K562 (cell line): ENCODE measurements around the gene NPTXR. TPM values are rescaled to one million over a fixed set of nuclear protein-coding genes. Genes with fewer than 3 reads are reported as not detected.

Source experiments
- ATAC-seq: fragments of 200-7000 bp; cut with Tn5 transposase; 3 replicates; pipeline ENCODE4 v1.9.1; 2020; ENCODE audit warnings: moderate library complexity
- BruUV-seq: library from RNA; stranded (reverse); fragments of 400-500 nt; replicated peaks from 2 replicates; lab custom pipeline; 2021; lab: Mats Ljungman, UMichigan
- CTCF ChIA-PET: fragments of 300-600 bp; formaldehyde crosslinking; extraction: SDS; loops from one replicate; lab custom pipeline; 2021; ENCODE audit warnings: low intra/inter-chr PET ratio; lab: Yijun Ruan, JAX
- POLR2A ChIA-PET: fragments of 300-600, 350-650 bp; sonication (Branson Sonifier 250); formaldehyde crosslinking; extraction: SDS; loops from one replicate; lab custom pipeline; 2021; ENCODE audit warnings: antibody characterized with exemption, inconsistent platforms; lab: Yijun Ruan, JAX
- DNase-seq, 4 experiments: peaks; one replicate each; pipeline versions ENCODE4 v3.0.0 to v3.0.0-alpha.2; 2011 to 2018; ENCODE audit warnings: low spot score in 3 of 4, mixed read lengths in 3 of 4; ENCODE audit errors: extremely low read depth in 1 of 4
- FAIRE-seq: peaks from 2 replicates; lab custom pipeline; 2011; peaks lifted over from hg19 to GRCh38; lab: Jason Lieb, UNC
- H2AFZ ChIP-seq: 2 replicates; pipeline ENCODE4 v1.6.0; 2011; ENCODE audit warnings: low read depth, low read length, control low read depth, inconsistent platforms
- H3K27ac ChIP-seq: fragments of 200-600 bp; 3 replicates; pipeline ENCODE4 v1.8.0; 2011; ENCODE audit warnings: low read depth, mild to moderate bottlenecking, control low read depth, inconsistent platforms, low read length, moderate library complexity, mixed read lengths; ENCODE audit errors: extremely low read depth
- H3K27me3 ChIP-seq, 2 experiments: fragments of 300-600 bp in 1 of 2; 2 replicates in 1 of 2; 3 replicates in 1 of 2; pipeline versions ENCODE4 v1.6.0 to v1.8.0; 2011; ENCODE audit warnings: inconsistent platforms in 2 of 2, low read length in 2 of 2, mild to moderate bottlenecking in 1 of 2, mixed read lengths in 1 of 2, moderate library complexity in 1 of 2; ENCODE audit not compliant: control insufficient read depth in 2 of 2, insufficient read depth in 2 of 2
- H3K36me3 ChIP-seq: fragments of 300-600 bp; 3 replicates; pipeline ENCODE4 v1.8.0; 2011; ENCODE audit warnings: mild to moderate bottlenecking, low read length, inconsistent platforms; ENCODE audit not compliant: control insufficient read depth, insufficient read depth
- H3K4me1 ChIP-seq, 2 experiments: fragments of 200-600 bp in 1 of 2; replicated peaks in 1 of 2; 2 replicates in 1 of 2; 3 replicates in 1 of 2; pipeline versions ENCODE4 v1.5.1 to v1.8.0; 2011; ENCODE audit warnings: inconsistent platforms in 2 of 2, low read length in 2 of 2, mild to moderate bottlenecking in 1 of 2, mixed read lengths in 1 of 2, moderate library complexity in 1 of 2; ENCODE audit not compliant: control insufficient read depth in 2 of 2, insufficient read depth in 2 of 2
- H3K4me2 ChIP-seq: 2 replicates; pipeline ENCODE4 v1.6.1; 2011; ENCODE audit warnings: low read length, control low read depth, inconsistent platforms, mixed read lengths; ENCODE audit not compliant: insufficient read depth
- H3K4me3 ChIP-seq: fragments of 200-600 bp; sonication (generic), shearing (Covaris generic); 2 replicates; pipeline ENCODE4 v1.5.1; 2016; ENCODE audit warnings: control low read depth, inconsistent platforms
- H3K79me2 ChIP-seq: fragments of 200-600 bp; 3 replicates; pipeline ENCODE4 v1.8.0; 2011; ENCODE audit warnings: low read length, inconsistent platforms; ENCODE audit not compliant: control insufficient read depth, insufficient read depth
- H3K9ac ChIP-seq, 2 experiments: 2 replicates each; pipeline versions ENCODE4 v1.6.0 to v1.6.1; 2011; ENCODE audit warnings: low read depth in 2 of 2, low read length in 2 of 2, control low read depth in 1 of 2, inconsistent platforms in 1 of 2, mild to moderate bottlenecking in 1 of 2, mixed read lengths in 1 of 2; ENCODE audit not compliant: insufficient read depth in 1 of 2
- H3K9me1 ChIP-seq: one replicate; pipeline ENCODE4 v1.6.0; 2011; ENCODE audit warnings: inconsistent platforms, mild to moderate bottlenecking, low read length, moderate library complexity; ENCODE audit not compliant: control insufficient read depth, insufficient read depth
- H3K9me3 ChIP-seq: replicated peaks from 2 replicates; pipeline ENCODE4 v1.5.1; 2011; ENCODE audit warnings: low read depth, low read length, inconsistent platforms; ENCODE audit not compliant: control insufficient read depth, insufficient read depth
- H4K20me1 ChIP-seq: replicated peaks from 2 replicates; pipeline ENCODE4 v1.6.1; 2011; ENCODE audit warnings: low read length, inconsistent platforms, mixed read lengths; ENCODE audit not compliant: control insufficient read depth, insufficient read depth
- ARID2 ChIP-seq: fragments of 450-650 bp; IDR thresholded peaks from 2 replicates; pipeline ENCODE4 v1.6.1; 2017; ENCODE audit warnings: antibody characterized with exemption, mild to moderate bottlenecking
- ATF7 ChIP-seq: fragments of 450-650 bp; IDR thresholded peaks from 2 replicates; pipeline ENCODE4 v1.7.1; 2014; ENCODE audit warnings: mild to moderate bottlenecking, moderate library complexity
- ETV1 ChIP-seq: fragments of 450-650 bp; conservative IDR thresholded peaks from 2 replicates; pipeline ENCODE4 v1.6.1; 2016; ENCODE audit warnings: missing genetic modification characterization, control low read depth, low read depth, missing compliant biosample characterization
- KHSRP ChIP-seq: fragments of 450-650 bp; IDR thresholded peaks from 2 replicates; pipeline ENCODE4 v1.6.1; 2017
- PCBP2 ChIP-seq: fragments of 200-400 bp; formaldehyde crosslinking; IDR thresholded peaks from 2 replicates; pipeline ENCODE4 v1.6.1; 2018; ENCODE audit warnings: low read length, low read depth, mild to moderate bottlenecking, moderate library complexity; ENCODE audit not compliant: poor library complexity, severe bottlenecking
- PTBP1 ChIP-seq: fragments of 200-400 bp; formaldehyde crosslinking; IDR thresholded peaks from 2 replicates; pipeline ENCODE4 v1.6.1; 2017; ENCODE audit warnings: low read depth, low read length
- RBFOX2 ChIP-seq: fragments of 200-400 bp; formaldehyde crosslinking; IDR thresholded peaks from 2 replicates; pipeline ENCODE4 v1.6.1; 2017; ENCODE audit warnings: low read depth, mild to moderate bottlenecking, low read length, moderate library complexity
- SPI1 ChIP-seq: IDR thresholded peaks from 2 replicates; pipeline ENCODE4 v1.6.1; 2011; ENCODE audit warnings: low read depth, low read length, control low read depth, borderline replicate concordance
- STAT6 ChIP-seq: sonication (generic); formaldehyde crosslinking; IDR thresholded peaks from 2 replicates; pipeline ENCODE4 v1.8.1; 2023; ENCODE audit warnings: mild to moderate bottlenecking, missing genetic modification reagents
- THAP12 ChIP-seq: fragments of 250-450 bp; sonication (Bioruptor Pico); IDR thresholded peaks from 2 replicates; pipeline ENCODE4 v1.9.0; 2021; ENCODE audit warnings: mild to moderate bottlenecking, inconsistent platforms
- ZBTB34 ChIP-seq: fragments of 250-450 bp; sonication (Bioruptor Pico); IDR thresholded peaks from 2 replicates; pipeline ENCODE4 v1.8.0; 2021; ENCODE audit warnings: mild to moderate bottlenecking, moderate library complexity
- ZNF174 ChIP-seq: fragments of 250-450 bp; sonication (Bioruptor Pico); IDR thresholded peaks from 2 replicates; pipeline ENCODE4 v1.4.0; 2020; ENCODE audit warnings: mild to moderate bottlenecking
- WGBS: fragments of 100-300 bp; shearing (Covaris generic); methylation state at CpG from one replicate; pipeline ENCODE4 v1.1.6; 2016; ENCODE audit warnings: low coverage, mixed read lengths; ENCODE audit not compliant: insufficient coverage; ENCODE audit errors: missing lambda C conversion rate; 5-methylcytosine and 5-hydroxymethylcytosine counted together
- in situ Hi-C: fragments of 300-500 bp; cut with MboI; formaldehyde crosslinking; loops from 4 replicates; pipeline ENCODE4 v1.15.0; 2018; ENCODE audit warnings: inconsistent platforms, mixed read lengths
- intact Hi-C: fragments of 100-400 bp; cut with micrococcal nuclease; formaldehyde crosslinking; loops from 2 replicates; pipeline ENCODE4 v1.14.2; 2022
- polyA plus RNA-seq, 8 experiments: library from polyadenylated mRNA; depleted of rRNA in 4 of 8; stranded (reverse) in 5 of 8; unstranded in 3 of 8; fragments of >200 nt; fragmentation: Nextera tagmentation in 2 of 8; fragmentation: Illumina TruSeq in 1 of 8; extraction: Ambion mirVana in 2 of 8; extraction: Trizol in 1 of 8; gene quantifications; 2 replicates each; pipeline versions ENCODE4 v1.2.1 to v1.2.3, GENCODE V29; 2011 to 2014; ENCODE audit warnings: inconsistent platforms in 1 of 8, missing spikeins in 1 of 8
- total RNA-seq, 7 experiments: library from RNA; depleted of rRNA in 6 of 7; stranded (reverse); fragments of >200 nt in 6 of 7; fragmentation: Illumina TruSeq in 2 of 7; extraction: Trizol in 2 of 7; gene quantifications; 2 replicates each; pipeline versions ENCODE4 v1.2.1 to v1.2.3, GENCODE V29; 2011 to 2021; ENCODE audit warnings: low replicate concordance in 1 of 7

The NPTXR gene
- total and polyA plus RNA-seq, 9 of the 15 experiments (the other 6 are each of a cell fraction or from before 2014, with no cell fraction given) = 0.01 to 3.1 (median 1.1) TPM

- intact Hi-C loops = loop anchor here (10.0 kb wide), 1 partner anchor 47 kb away; no protein-coding TSS in a partner anchor
- no peak for FAIRE-seq
- Histone ChIP-seq H3K27ac (no peak overlapping the region), H3K4me2 (no peak overlapping the region), H3K9me3 (no peaks in the 10 kb centered on the region), H3K27me3 (peaks cover 5 to 14% of the 10 kb centered on the region in 2 experiments; a peak in 3 of 5 replicates), H3K9ac (no peak overlapping the region), H3K4me3 (no peak overlapping the region), H2AFZ (no peak overlapping the region), H3K36me3 (no peaks in the 10 kb centered on the region), H3K9me1 (no peaks in the 10 kb centered on the region), H4K20me1 (no peaks in the 10 kb centered on the region), H3K4me1 (peaks cover 9 to 13% of the 10 kb centered on the region in 2 experiments), H3K79me2 (no peaks in the 10 kb centered on the region)
- no peak for DNase-seq
- no TSS peak for BruUV-seq
- ChIA-PET CTCF (no interaction called here), POLR2A (interaction anchor here (0.7 to 0.8 kb wide), 2 partner anchors 11 to 125 kb away, joined by 4 read pairs; no protein-coding TSS in a partner anchor)
- WGBS = 11% methylated on average over 3 of the region's 4 CpGs
- ATAC-seq = no peak
- in situ Hi-C loops = no loop called here
- no peak for TF ChIP-seq PTBP1
- TF ChIP-seq ZNF174 (CRISPR knock-in tag) = no peak
- no peak for TF ChIP-seq ETV1 (tag)
- no peak for TF ChIP-seq RBFOX2
- no peak for TF ChIP-seq ARID2
- no peak for TF ChIP-seq ZBTB34 (CRISPR knock-in tag)
- TF ChIP-seq SPI1 = no peak
- TF ChIP-seq THAP12 (CRISPR knock-in tag) = no peak
- TF ChIP-seq KHSRP = no peak
- TF ChIP-seq PCBP2 = no peak
- no peak for TF ChIP-seq ATF7
- TF ChIP-seq STAT6 (CRISPR knock-in tag) = no peak
Measured at GRCh38 chr22:38878001-38878400, 34.2 kb upstream of the NPTXR start.
